CD4-positive, alpha-beta T cell treated with Interferon gamma for 1 hour (primary cell): ENCODE results near the gene RNF224.
A peak's percentile ranks its signal among the peaks of the same experiment; 100 is the strongest.
"Not testable (repeated sequence)": the region's sequence is repeated elsewhere in the genome, so short reads cannot be mapped to it uniquely, and the experiment has no call there.

Experiments
- DNase-seq: peaks from one replicate; pipeline ENCODE4 v3.0.0-alpha.2; 2020

The RNF224 gene

GRCh38 chr9:137254624-137255447 is 27.5 kb downstream of the RNF224 start, which contains the start of gene NELFB:
Gene NELFB, plus strand, starts transcription at chr9:137255327.
- DNase-seq = peak; percentile 91

- DNase-seq = no peak
Observed at GRCh38 chr9:137255448-137256114, 28.3 kb downstream of the RNF224 start.

- DNase-seq = no peak
Observed at GRCh38 chr9:137256362-137256761, 29.1 kb downstream of the RNF224 start.

GRCh38 chr9:137256856-137257255 is 29.6 kb downstream of the RNF224 start:
- DNase-seq = no peak

GRCh38 chr9:137262173-137262908 is 35.0 kb downstream of the RNF224 start:
- DNase-seq = not testable (repeated sequence)

- DNase-seq = no peak
Observed at GRCh38 chr9:137262909-137263285, 35.6 kb downstream of the RNF224 start.

- DNase-seq = no peak
Observed at GRCh38 chr9:137263506-137263905, 36.2 kb downstream of the RNF224 start.

- DNase-seq = no peak
Observed at GRCh38 chr9:137264067-137264466, 36.8 kb downstream of the RNF224 start.

- DNase-seq = no peak
Observed at GRCh38 chr9:137265496-137266161, 38.3 kb downstream of the RNF224 start.

- no peak for DNase-seq
Observed at GRCh38 chr9:137266162-137266527, 38.8 kb downstream of the RNF224 start.

- no peak for DNase-seq
Observed at GRCh38 chr9:137266585-137267453, 39.5 kb downstream of the RNF224 start.

- DNase-seq = no peak
Observed at GRCh38 chr9:137267933-137268355, 40.6 kb downstream of the RNF224 start.

- DNase-seq = no peak
Observed at GRCh38 chr9:137268538-137269201, 41.4 kb downstream of the RNF224 start.

- no peak for DNase-seq
Observed at GRCh38 chr9:137269231-137269772, 42.0 kb downstream of the RNF224 start.

GRCh38 chr9:137270929-137271695 is 43.8 kb downstream of the RNF224 start:
- DNase-seq = no peak

- no peak for DNase-seq
Observed at GRCh38 chr9:137271696-137272076, 44.4 kb downstream of the RNF224 start.

- DNase-seq = no peak
Observed at GRCh38 chr9:137272241-137273094, 45.2 kb downstream of the RNF224 start.

- DNase-seq = no peak
Observed at GRCh38 chr9:137273095-137273490, 45.8 kb downstream of the RNF224 start.

GRCh38 chr9:137273611-137274320 is 46.5 kb downstream of the RNF224 start:
- DNase-seq = no peak
